HL-60 (cell line): ENCODE data around the gene MSLN.

Experiments
- GABPA ChIP-seq: IDR thresholded peaks from 2 replicates; pipeline ENCODE4 v1.6.1; 2012; ENCODE audit warnings: low read depth
- POLR2AphosphoS5 ChIP-seq: IDR thresholded peaks from 2 replicates; pipeline ENCODE4 v1.6.1; 2012; ENCODE audit warnings: low read depth
- TF ChIP-seq, protein P1 (sequence below): IDR thresholded peaks from one replicate; pipeline ENCODE4 v1.5.1; 2011; ENCODE audit warnings: low read length, control low read depth, inconsistent platforms; ENCODE audit not compliant: insufficient read depth
- TF ChIP-seq, protein P2 (sequence below): IDR thresholded peaks from 2 replicates; pipeline ENCODE4 v1.6.1; 2012; ENCODE audit warnings: low read depth; ENCODE audit not compliant: insufficient replicate concordance

DNA sequence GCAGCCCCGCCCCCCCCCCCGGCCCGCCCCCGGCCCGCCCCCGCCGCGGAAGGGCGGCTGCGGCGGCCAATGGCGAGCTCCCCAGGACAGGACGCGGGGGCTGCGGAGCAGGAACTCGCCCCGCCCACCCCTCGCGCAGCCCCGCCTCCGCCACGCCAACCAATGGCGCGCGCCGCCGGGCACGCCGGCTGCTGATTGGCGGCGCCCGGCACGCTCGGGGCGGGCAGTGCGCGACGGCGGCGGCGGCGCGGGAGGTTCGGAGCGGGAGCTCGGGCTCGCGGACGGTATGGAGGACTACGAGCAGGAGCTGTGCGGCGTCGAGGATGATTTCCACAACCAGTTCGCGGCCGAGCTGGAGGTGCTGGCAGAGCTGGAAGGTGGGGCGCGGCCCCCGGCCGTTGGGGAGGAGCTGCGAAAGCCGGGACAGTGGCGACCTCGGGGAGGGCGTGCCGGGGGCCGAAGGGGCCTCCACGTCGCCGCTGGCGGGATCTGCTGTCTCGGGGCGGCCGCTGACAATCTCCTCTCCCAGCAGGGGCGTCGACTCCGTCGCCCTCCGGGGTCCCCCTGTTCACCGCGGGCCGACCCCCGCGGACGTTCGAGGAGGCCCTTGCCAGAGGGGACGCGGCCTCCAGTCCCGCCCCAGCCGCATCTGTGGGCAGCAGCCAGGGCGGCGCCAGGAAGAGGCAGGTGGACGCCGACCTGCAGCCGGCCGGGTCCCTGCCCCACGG is 28.0 kb downstream of the MSLN start, which contains the start of gene CHTF18:
- TF ChIP-seq, protein P1, sequence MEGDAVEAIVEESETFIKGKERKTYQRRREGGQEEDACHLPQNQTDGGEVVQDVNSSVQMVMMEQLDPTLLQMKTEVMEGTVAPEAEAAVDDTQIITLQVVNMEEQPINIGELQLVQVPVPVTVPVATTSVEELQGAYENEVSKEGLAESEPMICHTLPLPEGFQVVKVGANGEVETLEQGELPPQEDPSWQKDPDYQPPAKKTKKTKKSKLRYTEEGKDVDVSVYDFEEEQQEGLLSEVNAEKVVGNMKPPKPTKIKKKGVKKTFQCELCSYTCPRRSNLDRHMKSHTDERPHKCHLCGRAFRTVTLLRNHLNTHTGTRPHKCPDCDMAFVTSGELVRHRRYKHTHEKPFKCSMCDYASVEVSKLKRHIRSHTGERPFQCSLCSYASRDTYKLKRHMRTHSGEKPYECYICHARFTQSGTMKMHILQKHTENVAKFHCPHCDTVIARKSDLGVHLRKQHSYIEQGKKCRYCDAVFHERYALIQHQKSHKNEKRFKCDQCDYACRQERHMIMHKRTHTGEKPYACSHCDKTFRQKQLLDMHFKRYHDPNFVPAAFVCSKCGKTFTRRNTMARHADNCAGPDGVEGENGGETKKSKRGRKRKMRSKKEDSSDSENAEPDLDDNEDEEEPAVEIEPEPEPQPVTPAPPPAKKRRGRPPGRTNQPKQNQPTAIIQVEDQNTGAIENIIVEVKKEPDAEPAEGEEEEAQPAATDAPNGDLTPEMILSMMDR: no peak
- TF ChIP-seq GABPA (no peak), POLR2AphosphoS5 (no peak)
- TF ChIP-seq, protein P2, sequence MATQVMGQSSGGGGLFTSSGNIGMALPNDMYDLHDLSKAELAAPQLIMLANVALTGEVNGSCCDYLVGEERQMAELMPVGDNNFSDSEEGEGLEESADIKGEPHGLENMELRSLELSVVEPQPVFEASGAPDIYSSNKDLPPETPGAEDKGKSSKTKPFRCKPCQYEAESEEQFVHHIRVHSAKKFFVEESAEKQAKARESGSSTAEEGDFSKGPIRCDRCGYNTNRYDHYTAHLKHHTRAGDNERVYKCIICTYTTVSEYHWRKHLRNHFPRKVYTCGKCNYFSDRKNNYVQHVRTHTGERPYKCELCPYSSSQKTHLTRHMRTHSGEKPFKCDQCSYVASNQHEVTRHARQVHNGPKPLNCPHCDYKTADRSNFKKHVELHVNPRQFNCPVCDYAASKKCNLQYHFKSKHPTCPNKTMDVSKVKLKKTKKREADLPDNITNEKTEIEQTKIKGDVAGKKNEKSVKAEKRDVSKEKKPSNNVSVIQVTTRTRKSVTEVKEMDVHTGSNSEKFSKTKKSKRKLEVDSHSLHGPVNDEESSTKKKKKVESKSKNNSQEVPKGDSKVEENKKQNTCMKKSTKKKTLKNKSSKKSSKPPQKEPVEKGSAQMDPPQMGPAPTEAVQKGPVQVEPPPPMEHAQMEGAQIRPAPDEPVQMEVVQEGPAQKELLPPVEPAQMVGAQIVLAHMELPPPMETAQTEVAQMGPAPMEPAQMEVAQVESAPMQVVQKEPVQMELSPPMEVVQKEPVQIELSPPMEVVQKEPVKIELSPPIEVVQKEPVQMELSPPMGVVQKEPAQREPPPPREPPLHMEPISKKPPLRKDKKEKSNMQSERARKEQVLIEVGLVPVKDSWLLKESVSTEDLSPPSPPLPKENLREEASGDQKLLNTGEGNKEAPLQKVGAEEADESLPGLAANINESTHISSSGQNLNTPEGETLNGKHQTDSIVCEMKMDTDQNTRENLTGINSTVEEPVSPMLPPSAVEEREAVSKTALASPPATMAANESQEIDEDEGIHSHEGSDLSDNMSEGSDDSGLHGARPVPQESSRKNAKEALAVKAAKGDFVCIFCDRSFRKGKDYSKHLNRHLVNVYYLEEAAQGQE: no peak
